Measurements from ENCODE around the gene ADAMTS12. TPM values are rescaled to one million over a fixed set of nuclear protein-coding genes. Genes with fewer than 3 reads are reported as not detected.

The ADAMTS12 gene
- total RNA-seq, 1 experiment from 2014 or later: 14.4 TPM

GRCh38 chr5:33657804-33658440 is 233.9 kb downstream of the ADAMTS12 start:
- no peak for DNase-seq (ENCODE audit: low spot score)

- no peak for DNase-seq (ENCODE audit: low spot score)
Measured at GRCh38 chr5:33657176-33657575, 234.6 kb downstream of the ADAMTS12 start.

- no peak for DNase-seq (ENCODE audit: low spot score)
Measured at GRCh38 chr5:33650911-33651310, 240.9 kb downstream of the ADAMTS12 start.

GRCh38 chr5:33649549-33650482 is 242.0 kb downstream of the ADAMTS12 start:
- DNase-seq (ENCODE audit: low spot score): peak; percentile 6

- DNase-seq (ENCODE audit: low spot score): peak; percentile 76
Measured at GRCh38 chr5:33641744-33642505, 249.9 kb downstream of the ADAMTS12 start.

GRCh38 chr5:33639474-33639873 is 252.3 kb downstream of the ADAMTS12 start:
- no peak for DNase-seq (ENCODE audit: low spot score)

GRCh38 chr5:33637011-33637410 is 254.8 kb downstream of the ADAMTS12 start:
- DNase-seq (ENCODE audit: low spot score): no peak

GRCh38 chr5:33635582-33635981 is 256.2 kb downstream of the ADAMTS12 start:
- no peak for DNase-seq (ENCODE audit: low spot score)

GRCh38 chr5:33633699-33634098 is 258.1 kb downstream of the ADAMTS12 start:
- no peak for DNase-seq (ENCODE audit: low spot score)

GRCh38 chr5:33631786-33632185 is 260.0 kb downstream of the ADAMTS12 start:
- DNase-seq (ENCODE audit: low spot score): peak; percentile 29

- no peak for DNase-seq (ENCODE audit: low spot score)
Measured at GRCh38 chr5:33631139-33631538, 260.7 kb downstream of the ADAMTS12 start.

GRCh38 chr5:33629999-33630398 is 261.8 kb downstream of the ADAMTS12 start:
- no peak for DNase-seq (ENCODE audit: low spot score)

- no peak for DNase-seq (ENCODE audit: low spot score)
Measured at GRCh38 chr5:33628796-33629195, 263.0 kb downstream of the ADAMTS12 start.

GRCh38 chr5:33621514-33621913 is 270.3 kb downstream of the ADAMTS12 start:
- DNase-seq (ENCODE audit: low spot score): no peak

- DNase-seq (ENCODE audit: low spot score): no peak
Measured at GRCh38 chr5:33614039-33614438, 277.8 kb downstream of the ADAMTS12 start.

GRCh38 chr5:33612386-33612785 is 279.4 kb downstream of the ADAMTS12 start:
- DNase-seq (ENCODE audit: low spot score): peak; percentile 74

- DNase-seq (ENCODE audit: low spot score): peak; percentile 52
Measured at GRCh38 chr5:33611877-33612276, 279.9 kb downstream of the ADAMTS12 start.

- DNase-seq (ENCODE audit: low spot score): peak; percentile 6
Measured at GRCh38 chr5:33608344-33609041, 283.3 kb downstream of the ADAMTS12 start.

- DNase-seq (ENCODE audit: low spot score): no peak
Measured at GRCh38 chr5:33604503-33604902, 287.3 kb downstream of the ADAMTS12 start.

GRCh38 chr5:33601881-33602280 is 289.9 kb downstream of the ADAMTS12 start:
- DNase-seq (ENCODE audit: low spot score): no peak

- no peak for DNase-seq (ENCODE audit: low spot score)
Measured at GRCh38 chr5:33595303-33595702, 296.5 kb downstream of the ADAMTS12 start.

GRCh38 chr5:33594006-33594405 is 297.8 kb downstream of the ADAMTS12 start:
- no peak for DNase-seq (ENCODE audit: low spot score)
